Liver (tissue), 9 donors: ENCODE data around the gene CDA. TPM values are rescaled to one million over a fixed set of nuclear protein-coding genes. Genes with fewer than 3 reads are reported as not detected.

Experiments used
- DNase-seq: peaks from one replicate; pipeline ENCODE4 v3.0.0-alpha.2; 2017; ENCODE audit warnings: low spot score
- H3K27ac ChIP-seq, 2 donors: one replicate each; pipeline ENCODE4 v1.7.0; 2013; ENCODE audit warnings: inconsistent platforms in 2 of 2, low read length in 2 of 2, control low read depth in 1 of 2, low read depth in 1 of 2, mild to moderate bottlenecking in 1 of 2
- H3K27me3 ChIP-seq, 4 donors: one replicate each; pipeline versions ENCODE4 v1.6.1 to v1.7.0; 2013; ENCODE audit warnings: low read length in 3 of 4, inconsistent platforms in 1 of 4, mild to moderate bottlenecking in 1 of 4, moderate library complexity in 1 of 4; ENCODE audit not compliant: control insufficient read depth in 4 of 4, insufficient read depth in 4 of 4
- H3K36me3 ChIP-seq, 4 donors: one replicate each; pipeline versions ENCODE4 v1.6.1 to v1.7.0; 2013; ENCODE audit warnings: low read length in 3 of 4, mild to moderate bottlenecking in 3 of 4, low read depth in 1 of 4, moderate library complexity in 1 of 4; ENCODE audit not compliant: control insufficient read depth in 4 of 4, insufficient read depth in 3 of 4
- H3K4me1 ChIP-seq, 4 donors: one replicate each; pipeline versions ENCODE4 v1.6.1 to v1.7.0; 2013; ENCODE audit warnings: low read length in 3 of 4, mild to moderate bottlenecking in 3 of 4, moderate library complexity in 1 of 4; ENCODE audit not compliant: control insufficient read depth in 4 of 4, insufficient read depth in 4 of 4
- H3K4me3 ChIP-seq, 3 donors: one replicate each; pipeline versions ENCODE4 v1.6.1 to v1.7.0; 2013; ENCODE audit warnings: low read length in 3 of 3, control low read depth in 1 of 3, low read depth in 1 of 3, mild to moderate bottlenecking in 1 of 3
- H3K9ac ChIP-seq, 2 donors: one replicate each; pipeline ENCODE4 v1.7.0; 2013; ENCODE audit warnings: low read length in 2 of 2, mild to moderate bottlenecking in 2 of 2, moderate library complexity in 2 of 2, control low read depth in 1 of 2, low read depth in 1 of 2
- H3K9me3 ChIP-seq, 4 donors: one replicate each; pipeline versions ENCODE4 v1.6.1 to v1.7.0; 2013; ENCODE audit warnings: low read length in 3 of 4; ENCODE audit not compliant: control insufficient read depth in 4 of 4
- EGR1 ChIP-seq, 2 donors: IDR thresholded peaks; 2 replicates each; pipeline ENCODE4 v1.6.1; 2016 to 2018; ENCODE audit warnings: antibody characterized with exemption in 2 of 2, low read depth in 2 of 2
- FOXA1 ChIP-seq: IDR thresholded peaks from 2 replicates; pipeline ENCODE4 v1.6.1; 2016; ENCODE audit warnings: antibody characterized with exemption
- FOXA2 ChIP-seq: IDR thresholded peaks from 2 replicates; pipeline ENCODE4 v1.6.1; 2016; ENCODE audit warnings: antibody characterized with exemption
- GABPA ChIP-seq, 2 donors: IDR thresholded peaks in 1 of 2; conservative IDR thresholded peaks in 1 of 2; 2 replicates each; pipeline ENCODE4 v1.6.1; 2016; ENCODE audit warnings: antibody characterized with exemption in 2 of 2, mild to moderate bottlenecking in 1 of 2, moderate library complexity in 1 of 2
- HNF4A ChIP-seq, 2 donors: conservative IDR thresholded peaks; 2 replicates each; pipeline ENCODE4 v1.6.1; 2016; ENCODE audit warnings: antibody characterized with exemption in 2 of 2, mild to moderate bottlenecking in 2 of 2
- HNF4G ChIP-seq: IDR thresholded peaks from 2 replicates; pipeline ENCODE4 v1.6.1; 2016; ENCODE audit warnings: antibody characterized with exemption
- JUND ChIP-seq, 2 donors: IDR thresholded peaks; 2 replicates each; pipeline ENCODE4 v1.6.1; 2016; ENCODE audit warnings: antibody characterized with exemption in 2 of 2
- NR2F2 ChIP-seq: IDR thresholded peaks from 2 replicates; pipeline ENCODE4 v1.6.1; 2016; ENCODE audit warnings: antibody characterized with exemption
- RAD21 ChIP-seq, 2 donors: IDR thresholded peaks; 2 replicates each; pipeline ENCODE4 v1.6.1; 2016; ENCODE audit warnings: antibody characterized with exemption in 2 of 2, mild to moderate bottlenecking in 2 of 2
- REST ChIP-seq: IDR thresholded peaks from 2 replicates; pipeline ENCODE4 v1.6.1; 2016; ENCODE audit warnings: antibody characterized with exemption, mild to moderate bottlenecking
- RXRA ChIP-seq, 2 donors: IDR thresholded peaks; 2 replicates each; pipeline ENCODE4 v1.6.1; 2017 to 2018; ENCODE audit warnings: antibody characterized with exemption in 2 of 2, mild to moderate bottlenecking in 1 of 2
- SP1 ChIP-seq: IDR thresholded peaks from 2 replicates; pipeline ENCODE4 v1.6.1; 2018; ENCODE audit warnings: antibody characterized with exemption, mild to moderate bottlenecking
- TAF1 ChIP-seq: conservative IDR thresholded peaks from 2 replicates; pipeline ENCODE4 v1.6.1; 2016; ENCODE audit warnings: antibody characterized with exemption, mild to moderate bottlenecking
- YY1 ChIP-seq: IDR thresholded peaks from 2 replicates; pipeline ENCODE4 v1.6.1; 2016; ENCODE audit warnings: antibody characterized with exemption, mild to moderate bottlenecking
- WGBS: extraction: QIAGEN DNeasy Blood & Tissue Kit; methylation state at CpG from one replicate; pipeline ENCODE4 v1.1.7; 2013; 5-methylcytosine and 5-hydroxymethylcytosine counted together
- polyA plus RNA-seq, 2 donors: library from polyadenylated mRNA; stranded (reverse) in 1 of 2; unstranded in 1 of 2; fragments of 200-250 nt in 1 of 2; fragments of >200 nt in 1 of 2; fragmentation: Nextera tagmentation in 1 of 2; extraction: Ambion mirVana in 1 of 2; gene quantifications; one replicate each; pipeline versions ENCODE4 v1.2.1 to v1.2.3, GENCODE V29; 2013 to 2015
- total RNA-seq, 2 donors: library from RNA; depleted of rRNA; stranded (reverse); fragments of >200 nt; gene quantifications; one replicate each; pipeline ENCODE4 v1.2.3, GENCODE V29; 2014
- TF ChIP-seq, protein P1 (sequence below): IDR thresholded peaks from 2 replicates; pipeline ENCODE4 v1.6.1; 2016; ENCODE audit warnings: antibody characterized with exemption
- TF ChIP-seq, protein P2 (sequence below): IDR thresholded peaks from 2 replicates; pipeline ENCODE4 v1.6.1; 2016; ENCODE audit warnings: antibody characterized with exemption
- TF ChIP-seq, protein P3 (sequence below): fragments of 150-350 bp; IDR thresholded peaks from 2 replicates; pipeline ENCODE4 v1.5.1; 2017; ENCODE audit warnings: improper control_type of control experiment, low read depth, low read length; ENCODE audit not compliant: missing input control
- TF ChIP-seq, protein P4 (sequence below): IDR thresholded peaks from 2 replicates; pipeline ENCODE4 v1.6.1; 2016; ENCODE audit warnings: antibody characterized with exemption
- donor health status: healthy.
- donor health status: healthy.
- donor health status: healthy.
- donor health status: healthy.
- donor health status: healthy.

CDA gene
- total and polyA plus RNA-seq, 4 donors, result 0.42 to 38.9 (median 16.9) TPM

DNA sequence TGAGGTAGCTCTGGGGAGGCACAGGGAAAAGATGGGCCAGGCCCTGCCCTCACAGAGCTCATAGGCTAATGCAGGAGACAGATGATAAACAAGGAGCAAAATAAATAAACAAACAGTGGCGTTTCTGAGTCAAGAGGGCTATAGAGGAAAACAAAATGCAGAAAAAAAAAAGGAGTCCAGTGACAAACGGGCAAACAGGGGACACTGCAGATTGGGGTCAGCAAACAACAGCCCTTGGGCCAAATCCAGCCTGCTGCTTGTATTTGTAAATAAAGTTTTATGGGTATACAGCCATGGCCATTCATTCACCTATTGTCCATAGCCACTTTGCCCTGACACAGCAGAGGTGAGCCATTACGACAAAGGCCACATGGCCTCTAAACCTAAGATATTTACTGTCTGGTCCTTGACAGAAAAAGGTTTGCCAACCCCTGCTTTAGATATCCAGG, 25.3 kb downstream of the CDA start:
- TF ChIP-seq RXRA (IDR thresholded peaks at IDR 0.05), result peak in 1 of 2 donors; percentile 2
- TF ChIP-seq SP1, result no peak
- TF ChIP-seq RAD21 (IDR thresholded peaks at IDR 0.05), result no peak
- TF ChIP-seq JUND (IDR thresholded peaks at IDR 0.05), result no peak
- TF ChIP-seq, protein P1, sequence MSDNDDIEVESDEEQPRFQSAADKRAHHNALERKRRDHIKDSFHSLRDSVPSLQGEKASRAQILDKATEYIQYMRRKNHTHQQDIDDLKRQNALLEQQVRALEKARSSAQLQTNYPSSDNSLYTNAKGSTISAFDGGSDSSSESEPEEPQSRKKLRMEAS, result no peak
- TF ChIP-seq YY1, result no peak
- TF ChIP-seq, protein P2, sequence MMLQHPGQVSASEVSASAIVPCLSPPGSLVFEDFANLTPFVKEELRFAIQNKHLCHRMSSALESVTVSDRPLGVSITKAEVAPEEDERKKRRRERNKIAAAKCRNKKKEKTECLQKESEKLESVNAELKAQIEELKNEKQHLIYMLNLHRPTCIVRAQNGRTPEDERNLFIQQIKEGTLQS, result no peak
- TF ChIP-seq HNF4A (conservative IDR thresholded peaks at IDR 0.05), result no peak
- TF ChIP-seq NR2F2, result no peak
- TF ChIP-seq FOXA2, result peak; percentile 3
- TF ChIP-seq, protein P3, sequence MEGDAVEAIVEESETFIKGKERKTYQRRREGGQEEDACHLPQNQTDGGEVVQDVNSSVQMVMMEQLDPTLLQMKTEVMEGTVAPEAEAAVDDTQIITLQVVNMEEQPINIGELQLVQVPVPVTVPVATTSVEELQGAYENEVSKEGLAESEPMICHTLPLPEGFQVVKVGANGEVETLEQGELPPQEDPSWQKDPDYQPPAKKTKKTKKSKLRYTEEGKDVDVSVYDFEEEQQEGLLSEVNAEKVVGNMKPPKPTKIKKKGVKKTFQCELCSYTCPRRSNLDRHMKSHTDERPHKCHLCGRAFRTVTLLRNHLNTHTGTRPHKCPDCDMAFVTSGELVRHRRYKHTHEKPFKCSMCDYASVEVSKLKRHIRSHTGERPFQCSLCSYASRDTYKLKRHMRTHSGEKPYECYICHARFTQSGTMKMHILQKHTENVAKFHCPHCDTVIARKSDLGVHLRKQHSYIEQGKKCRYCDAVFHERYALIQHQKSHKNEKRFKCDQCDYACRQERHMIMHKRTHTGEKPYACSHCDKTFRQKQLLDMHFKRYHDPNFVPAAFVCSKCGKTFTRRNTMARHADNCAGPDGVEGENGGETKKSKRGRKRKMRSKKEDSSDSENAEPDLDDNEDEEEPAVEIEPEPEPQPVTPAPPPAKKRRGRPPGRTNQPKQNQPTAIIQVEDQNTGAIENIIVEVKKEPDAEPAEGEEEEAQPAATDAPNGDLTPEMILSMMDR, result no peak
- TF ChIP-seq TAF1, result no peak
- no peak for TF ChIP-seq GABPA (IDR thresholded peaks at IDR 0.05 in 1 of 2, conservative IDR thresholded peaks at IDR 0.05 in 1 of 2)
- TF ChIP-seq FOXA1, result no peak
- TF ChIP-seq, protein P4, sequence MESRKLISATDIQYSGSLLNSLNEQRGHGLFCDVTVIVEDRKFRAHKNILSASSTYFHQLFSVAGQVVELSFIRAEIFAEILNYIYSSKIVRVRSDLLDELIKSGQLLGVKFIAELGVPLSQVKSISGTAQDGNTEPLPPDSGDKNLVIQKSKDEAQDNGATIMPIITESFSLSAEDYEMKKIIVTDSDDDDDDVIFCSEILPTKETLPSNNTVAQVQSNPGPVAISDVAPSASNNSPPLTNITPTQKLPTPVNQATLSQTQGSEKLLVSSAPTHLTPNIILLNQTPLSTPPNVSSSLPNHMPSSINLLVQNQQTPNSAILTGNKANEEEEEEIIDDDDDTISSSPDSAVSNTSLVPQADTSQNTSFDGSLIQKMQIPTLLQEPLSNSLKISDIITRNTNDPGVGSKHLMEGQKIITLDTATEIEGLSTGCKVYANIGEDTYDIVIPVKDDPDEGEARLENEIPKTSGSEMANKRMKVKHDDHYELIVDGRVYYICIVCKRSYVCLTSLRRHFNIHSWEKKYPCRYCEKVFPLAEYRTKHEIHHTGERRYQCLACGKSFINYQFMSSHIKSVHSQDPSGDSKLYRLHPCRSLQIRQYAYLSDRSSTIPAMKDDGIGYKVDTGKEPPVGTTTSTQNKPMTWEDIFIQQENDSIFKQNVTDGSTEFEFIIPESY, result no peak
- TF ChIP-seq HNF4G, result peak; percentile 28
- TF ChIP-seq EGR1 (IDR thresholded peaks at IDR 0.05; ENCODE audit: low read depth in 2 of 2), result no peak
- TF ChIP-seq REST, result no peak
- 30% methylated on average over 3 of the region's 3 CpGs for WGBS
- H3K36me3 ChIP-seq, result peaks cover 4 to 23% (median 14%) of the 10 kb centered on the region in 4 donors
- H3K4me1 ChIP-seq, result peaks cover 2 to 16% (median 9%) of the 10 kb centered on the region in 4 donors
- peak overlapping the region; percentile 87 to 89 for H3K27ac ChIP-seq
- H3K9ac ChIP-seq, result peak overlapping the region in 1 of 2 donors; percentile 19
- no peaks in the 10 kb centered on the region for H3K9me3 ChIP-seq
- no peak overlapping the region for H3K4me3 ChIP-seq
- DNase-seq, result no peak
- no peaks in the 10 kb centered on the region for H3K27me3 ChIP-seq
